T-helper 17 cell (primary cell): Measurements from ENCODE around the gene HSP90AB1. TPM values are rescaled to one million over a fixed set of nuclear protein-coding genes. Genes with fewer than 3 reads are reported as not detected.

Experiments
- ATAC-seq: fragments of 150-1000 bp; cut with Tn5 transposase; 2 replicates; pipeline ENCODE4 v1.10.0; 2021; ENCODE audit warnings: mild to moderate bottlenecking, moderate library complexity
- DNase-seq, 3 donors: peaks; one replicate each; pipeline versions ENCODE4 v3.0.0 to v3.0.0-alpha.2; 2020 to 2021
- H3K9me3 ChIP-seq: one replicate; pipeline ENCODE4 v1.7.0; 2013; ENCODE audit warnings: low read length, mild to moderate bottlenecking; ENCODE audit not compliant: control insufficient read depth, poor library complexity, severe bottlenecking
- H3K27ac Mint-ChIP-seq: one replicate; pipeline ENCODE4 v1.8.0; 2022; ENCODE audit warnings: mild to moderate bottlenecking, moderate library complexity, mixed read lengths
- H3K27me3 Mint-ChIP-seq: one replicate; pipeline ENCODE4 v1.8.0; 2022; ENCODE audit warnings: mixed read lengths
- H3K36me3 Mint-ChIP-seq: one replicate; pipeline ENCODE4 v1.8.0; 2022; ENCODE audit warnings: low read depth, mixed read lengths
- H3K4me1 Mint-ChIP-seq: one replicate; pipeline ENCODE4 v1.8.0; 2022; ENCODE audit warnings: mild to moderate bottlenecking, mixed read lengths
- H3K4me3 Mint-ChIP-seq: one replicate; pipeline ENCODE4 v1.8.0; 2022; ENCODE audit warnings: mild to moderate bottlenecking, moderate library complexity, mixed read lengths
- total RNA-seq, 4 donors: library from RNA in 2 of 4; stranded (reverse) in 2 of 4; gene quantifications; one replicate each; pipeline ENCODE4 v1.2.3 and lab custom pipeline; 2022 to 2026

HSP90AB1 gene
- total RNA-seq, 2 donors from 2014 or later: 454 to 478 TPM

DNA sequence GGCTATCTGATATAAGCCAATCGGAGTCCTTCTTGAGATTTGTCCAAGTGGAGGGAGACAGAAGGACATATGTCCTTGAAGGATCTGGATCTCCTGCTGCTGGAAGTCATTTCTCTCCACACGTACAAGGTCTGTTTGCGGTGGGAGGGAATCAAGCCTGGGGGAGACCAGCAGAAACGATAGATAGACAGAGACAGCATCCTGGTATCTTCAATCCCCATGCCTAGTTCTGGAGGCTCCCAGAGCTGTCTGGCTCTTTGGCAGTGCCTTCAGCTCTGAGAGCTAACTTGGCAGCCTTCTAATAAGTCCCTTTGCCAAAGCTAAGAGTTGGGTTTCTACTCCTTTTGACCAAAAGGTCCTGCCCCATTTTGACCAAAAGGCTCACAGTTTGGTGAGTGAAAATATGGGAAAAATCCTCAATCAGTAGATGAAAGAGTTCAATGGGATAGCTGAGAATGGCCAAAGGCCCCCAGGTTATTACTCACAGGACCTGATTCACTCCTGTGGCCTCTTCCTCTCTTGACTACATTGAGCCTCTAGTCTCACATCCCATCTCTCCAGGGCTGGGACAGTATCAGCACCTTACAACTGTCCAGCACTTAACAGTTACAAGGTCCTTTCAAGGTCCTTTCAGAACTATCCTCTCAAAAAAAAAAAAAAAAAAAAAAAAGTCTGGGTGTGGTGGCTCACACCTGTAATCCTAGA is 45.9 kb downstream of the HSP90AB1 start:
- DNase-seq (no peak), ATAC-seq (no peak)
- Mint-ChIP-seq H3K4me3 (no peak overlapping the region), H3K36me3 (peaks cover 2% of the 10 kb centered on the region), H3K27ac (no peak overlapping the region), H3K27me3 (peaks cover 78% of the 10 kb centered on the region), H3K4me1 (peaks cover 10% of the 10 kb centered on the region)
- H3K9me3 ChIP-seq: no peaks in the 10 kb centered on the region

DNA sequence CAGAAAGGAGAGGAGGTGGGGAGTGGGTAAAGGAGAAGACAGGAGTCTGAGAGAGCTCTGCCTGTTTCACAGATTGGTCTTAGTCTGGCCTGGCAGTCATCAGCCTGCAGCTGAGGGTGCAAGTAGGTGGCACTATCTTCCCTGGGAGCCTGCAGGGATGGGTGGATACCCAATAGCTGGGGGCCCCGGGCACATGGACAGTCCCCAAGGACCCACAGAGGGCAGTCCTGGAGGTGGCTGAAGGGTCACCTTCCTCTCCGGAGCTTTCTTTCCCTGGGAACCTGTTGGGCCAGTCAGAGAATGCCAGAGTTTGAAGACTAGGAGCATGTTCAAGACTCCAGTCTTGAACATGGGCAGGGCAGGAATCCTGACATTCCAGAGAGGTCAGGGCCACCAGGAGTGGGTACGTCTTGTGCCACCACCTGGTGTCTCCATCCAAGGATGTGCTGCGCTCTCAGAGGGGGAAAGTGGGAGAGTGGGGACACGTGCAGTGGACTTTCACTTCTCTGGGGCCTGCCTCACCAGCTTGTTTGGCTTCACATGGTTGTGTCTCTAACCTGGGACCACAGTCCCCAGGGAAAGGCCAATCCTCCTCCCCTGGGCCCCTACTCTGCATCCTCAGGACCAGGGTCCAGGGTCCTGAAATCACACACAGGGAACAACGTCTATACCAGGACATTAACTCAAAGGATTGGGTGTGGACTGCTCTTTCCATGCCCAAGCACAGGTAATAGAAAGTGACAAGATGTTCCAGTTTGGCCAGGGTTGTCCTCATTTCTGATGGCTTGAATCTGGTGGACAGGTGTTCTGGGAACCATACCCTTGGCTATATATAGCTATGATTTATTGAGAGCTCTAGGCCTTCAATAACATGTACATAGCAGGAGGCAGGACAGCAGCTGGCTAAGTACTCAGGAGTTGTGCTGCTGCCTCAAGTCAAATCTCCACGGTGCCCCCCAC is 48.2 kb downstream of the HSP90AB1 start:
- Mint-ChIP-seq H3K4me1 (peaks cover 16% of the 10 kb centered on the region), H3K36me3 (peaks cover 2% of the 10 kb centered on the region), H3K4me3 (no peak overlapping the region), H3K27ac (no peak overlapping the region), H3K27me3 (peaks cover 75% of the 10 kb centered on the region)
- ATAC-seq (no peak), DNase-seq (no peak)
- H3K9me3 ChIP-seq: no peaks in the 10 kb centered on the region

DNA sequence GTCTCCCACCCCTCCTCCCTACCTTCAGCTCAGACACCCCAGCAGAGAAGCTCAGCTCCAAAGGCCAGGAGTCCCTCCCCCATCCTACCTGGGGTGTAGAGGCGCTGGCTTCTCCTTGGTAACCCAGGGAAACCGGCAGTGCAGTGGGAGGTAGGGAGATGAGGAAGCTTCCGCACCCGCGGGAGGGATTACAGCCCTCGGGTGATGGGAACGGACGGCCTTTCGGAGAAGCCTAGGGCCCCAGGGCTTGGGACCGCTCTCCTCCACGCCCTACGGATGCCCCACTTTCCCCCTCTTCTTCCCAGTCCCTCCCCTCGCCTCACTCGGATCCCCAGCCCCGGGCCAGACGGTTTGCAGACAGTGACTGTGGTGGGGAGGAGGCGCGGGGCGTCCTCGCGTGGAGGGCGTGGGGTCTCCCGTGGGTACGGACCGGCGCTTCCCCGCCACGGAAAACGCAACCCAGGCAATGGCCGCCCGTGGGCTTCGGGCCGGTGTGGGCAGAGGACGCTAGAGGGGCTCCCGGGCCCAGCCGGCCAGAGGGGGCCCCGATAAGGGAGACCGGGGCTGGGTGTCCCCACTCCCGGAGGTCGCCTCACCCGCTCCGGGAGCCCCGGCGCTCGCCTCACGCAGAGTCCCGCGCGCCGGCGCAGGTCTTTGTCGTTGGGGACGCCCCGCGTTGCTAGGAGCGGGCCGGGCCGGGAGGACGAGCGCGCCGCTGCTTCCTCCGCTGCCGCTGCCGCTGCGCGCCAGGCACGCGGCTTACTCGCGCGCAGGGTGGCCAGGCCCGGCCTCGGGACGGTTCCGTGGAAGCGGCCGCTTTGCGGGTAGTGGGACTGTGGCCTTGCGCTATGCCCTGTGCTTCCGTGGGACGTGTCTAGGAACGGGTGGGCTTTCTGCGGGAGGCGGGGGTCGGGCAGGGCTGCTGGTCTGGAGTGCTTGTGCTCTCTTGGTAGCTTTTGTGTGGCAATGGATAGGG is 50.5 kb downstream of the HSP90AB1 start:
- Mint-ChIP-seq H3K27ac (no peak overlapping the region), H3K36me3 (peaks cover 6% of the 10 kb centered on the region), H3K4me1 (peaks cover 16% of the 10 kb centered on the region), H3K4me3 (peak overlapping the region; percentile 66), H3K27me3 (peaks cover 53% of the 10 kb centered on the region)
- ATAC-seq (peak; percentile 86), DNase-seq (peak in 1 of 3 donors; percentile 38)
- no peaks in the 10 kb centered on the region for H3K9me3 ChIP-seq

- Mint-ChIP-seq H3K27me3 (peaks cover 48% of the 10 kb centered on the region), H3K4me3 (peak overlapping the region; percentile 66), H3K27ac (no peak overlapping the region), H3K4me1 (peaks cover 16% of the 10 kb centered on the region), H3K36me3 (peaks cover 6% of the 10 kb centered on the region)
- ATAC-seq: no peak
- H3K9me3 ChIP-seq: no peaks in the 10 kb centered on the region
- DNase-seq: no peak
Observed at GRCh38 chr6:44298055-44298803, 51.3 kb downstream of the HSP90AB1 start.

DNA sequence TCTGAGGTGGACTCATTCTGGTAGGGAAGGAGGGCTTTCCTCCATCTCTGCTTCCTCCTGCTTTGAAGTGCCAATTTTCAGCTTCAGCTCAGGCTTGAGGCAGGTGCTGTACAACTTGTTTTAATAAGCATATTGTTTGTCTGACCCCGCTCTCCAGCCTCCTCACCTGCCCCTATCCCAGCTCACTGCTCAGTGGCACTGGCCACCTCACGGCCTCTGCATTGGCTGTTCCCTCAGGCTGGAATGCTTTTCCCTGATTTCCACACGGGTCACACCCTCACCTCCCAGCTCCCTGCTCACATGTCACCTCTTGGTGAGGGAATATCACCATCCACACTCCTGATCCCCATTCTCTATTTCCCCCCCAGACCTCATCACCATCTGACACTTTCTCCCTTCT is 52.0 kb downstream of the HSP90AB1 start:
- DNase-seq (no peak), ATAC-seq (no peak)
- peak overlapping the region; percentile 56 for H3K4me3 Mint-ChIP-seq
- H3K27me3 Mint-ChIP-seq: peaks cover 42% of the 10 kb centered on the region
- no peaks in the 10 kb centered on the region for H3K9me3 ChIP-seq
- H3K27ac Mint-ChIP-seq: no peak overlapping the region
- H3K4me1 Mint-ChIP-seq: peaks cover 16% of the 10 kb centered on the region
- peaks cover 6% of the 10 kb centered on the region for H3K36me3 Mint-ChIP-seq

GRCh38 chr6:44300292-44300823 is 53.5 kb downstream of the HSP90AB1 start:
- DNase-seq: no peak
- no peak for ATAC-seq
- no peaks in the 10 kb centered on the region for H3K9me3 ChIP-seq
- Mint-ChIP-seq H3K27me3 (peaks cover 29% of the 10 kb centered on the region), H3K4me3 (no peak overlapping the region), H3K27ac (peak overlapping the region; percentile 75), H3K36me3 (peaks cover 4% of the 10 kb centered on the region), H3K4me1 (peaks cover 16% of the 10 kb centered on the region)

DNA sequence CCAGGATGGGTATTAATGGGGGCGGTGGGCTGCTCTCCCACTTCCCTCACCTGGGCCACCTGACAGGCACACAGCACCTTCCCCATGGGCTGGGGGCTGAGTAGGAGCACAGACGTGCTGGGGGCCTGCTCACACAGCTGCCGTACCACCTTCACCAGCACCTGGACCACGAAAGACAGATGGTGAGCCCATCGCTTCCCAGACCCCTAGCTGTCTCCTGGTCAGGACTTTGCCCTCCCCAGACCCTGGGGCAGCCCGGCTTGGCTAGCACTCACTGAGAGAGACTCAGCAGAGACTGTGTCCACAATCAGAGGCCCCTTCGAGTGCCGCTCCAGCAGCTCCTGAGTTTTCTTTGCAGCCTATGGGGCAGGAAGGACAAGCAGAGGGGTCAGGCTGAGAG is 54.2 kb downstream of the HSP90AB1 start:
- H3K27me3 Mint-ChIP-seq: peaks cover 25% of the 10 kb centered on the region
- H3K4me3 Mint-ChIP-seq: no peak overlapping the region
- H3K9me3 ChIP-seq: no peaks in the 10 kb centered on the region
- DNase-seq (no peak), ATAC-seq (no peak)
- H3K27ac Mint-ChIP-seq: peak overlapping the region; percentile 75
- peaks cover 16% of the 10 kb centered on the region for H3K4me1 Mint-ChIP-seq
- H3K36me3 Mint-ChIP-seq: peaks cover 7% of the 10 kb centered on the region

- Mint-ChIP-seq H3K4me1 (peaks cover 11% of the 10 kb centered on the region), H3K27me3 (peaks cover 16% of the 10 kb centered on the region), H3K36me3 (peaks cover 7% of the 10 kb centered on the region), H3K27ac (no peak overlapping the region), H3K4me3 (no peak overlapping the region)
- H3K9me3 ChIP-seq: no peaks in the 10 kb centered on the region
- no peak for ATAC-seq
- no peak for DNase-seq
Observed at GRCh38 chr6:44301782-44302564, 55.1 kb downstream of the HSP90AB1 start.

- ATAC-seq: no peak
- DNase-seq: no peak
- Mint-ChIP-seq H3K4me1 (peaks cover 6% of the 10 kb centered on the region), H3K4me3 (no peak overlapping the region), H3K27ac (no peak overlapping the region), H3K36me3 (peaks cover 7% of the 10 kb centered on the region), H3K27me3 (peaks cover 12% of the 10 kb centered on the region)
- no peaks in the 10 kb centered on the region for H3K9me3 ChIP-seq
Observed at GRCh38 chr6:44302856-44303255, 56.0 kb downstream of the HSP90AB1 start.
